ENCODE data around the gene DZIP1. TPM values are rescaled to one million over a fixed set of nuclear protein-coding genes. Genes with fewer than 3 reads are reported as not detected.

The DZIP1 gene
- total and polyA plus RNA-seq, 2 of the 13 experiments (the other 11 are each of a cell fraction or from before 2014, with no cell fraction given) = 11.0 to 36.7 TPM

DNA sequence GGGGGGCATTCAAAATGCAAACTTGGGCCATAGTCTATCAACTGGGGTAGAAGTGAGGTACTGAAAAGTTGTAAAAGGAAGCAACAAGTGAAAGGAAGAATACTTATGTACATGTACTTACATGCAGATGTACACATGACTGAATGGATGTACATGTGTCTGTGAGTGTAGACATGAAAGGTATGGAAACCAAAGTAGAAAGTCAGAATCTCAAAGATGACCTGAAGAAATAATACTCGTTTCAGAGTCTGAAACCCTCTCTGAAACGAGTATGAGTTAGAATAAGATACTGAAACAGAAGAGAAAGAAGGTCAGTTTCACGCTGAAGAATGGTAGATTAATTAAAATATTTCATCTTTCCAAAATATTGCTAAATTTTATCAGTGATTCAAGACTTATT, 13.9 kb downstream of the DZIP1 start (continued):
- TF ChIP-seq, protein P1, sequence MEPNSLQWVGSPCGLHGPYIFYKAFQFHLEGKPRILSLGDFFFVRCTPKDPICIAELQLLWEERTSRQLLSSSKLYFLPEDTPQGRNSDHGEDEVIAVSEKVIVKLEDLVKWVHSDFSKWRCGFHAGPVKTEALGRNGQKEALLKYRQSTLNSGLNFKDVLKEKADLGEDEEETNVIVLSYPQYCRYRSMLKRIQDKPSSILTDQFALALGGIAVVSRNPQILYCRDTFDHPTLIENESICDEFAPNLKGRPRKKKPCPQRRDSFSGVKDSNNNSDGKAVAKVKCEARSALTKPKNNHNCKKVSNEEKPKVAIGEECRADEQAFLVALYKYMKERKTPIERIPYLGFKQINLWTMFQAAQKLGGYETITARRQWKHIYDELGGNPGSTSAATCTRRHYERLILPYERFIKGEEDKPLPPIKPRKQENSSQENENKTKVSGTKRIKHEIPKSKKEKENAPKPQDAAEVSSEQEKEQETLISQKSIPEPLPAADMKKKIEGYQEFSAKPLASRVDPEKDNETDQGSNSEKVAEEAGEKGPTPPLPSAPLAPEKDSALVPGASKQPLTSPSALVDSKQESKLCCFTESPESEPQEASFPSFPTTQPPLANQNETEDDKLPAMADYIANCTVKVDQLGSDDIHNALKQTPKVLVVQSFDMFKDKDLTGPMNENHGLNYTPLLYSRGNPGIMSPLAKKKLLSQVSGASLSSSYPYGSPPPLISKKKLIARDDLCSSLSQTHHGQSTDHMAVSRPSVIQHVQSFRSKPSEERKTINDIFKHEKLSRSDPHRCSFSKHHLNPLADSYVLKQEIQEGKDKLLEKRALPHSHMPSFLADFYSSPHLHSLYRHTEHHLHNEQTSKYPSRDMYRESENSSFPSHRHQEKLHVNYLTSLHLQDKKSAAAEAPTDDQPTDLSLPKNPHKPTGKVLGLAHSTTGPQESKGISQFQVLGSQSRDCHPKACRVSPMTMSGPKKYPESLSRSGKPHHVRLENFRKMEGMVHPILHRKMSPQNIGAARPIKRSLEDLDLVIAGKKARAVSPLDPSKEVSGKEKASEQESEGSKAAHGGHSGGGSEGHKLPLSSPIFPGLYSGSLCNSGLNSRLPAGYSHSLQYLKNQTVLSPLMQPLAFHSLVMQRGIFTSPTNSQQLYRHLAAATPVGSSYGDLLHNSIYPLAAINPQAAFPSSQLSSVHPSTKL (CRISPR knock-in tag; IDR thresholded peaks at IDR 0.05) = no peak
- no peak for TF ChIP-seq ZNF296 (CRISPR knock-in tag; conservative IDR thresholded peaks at IDR 0.05)
- TF ChIP-seq ZBTB1 (CRISPR knock-in tag; IDR thresholded peaks at IDR 0.05; ENCODE audit: borderline replicate concordance) = no peak

DNA sequence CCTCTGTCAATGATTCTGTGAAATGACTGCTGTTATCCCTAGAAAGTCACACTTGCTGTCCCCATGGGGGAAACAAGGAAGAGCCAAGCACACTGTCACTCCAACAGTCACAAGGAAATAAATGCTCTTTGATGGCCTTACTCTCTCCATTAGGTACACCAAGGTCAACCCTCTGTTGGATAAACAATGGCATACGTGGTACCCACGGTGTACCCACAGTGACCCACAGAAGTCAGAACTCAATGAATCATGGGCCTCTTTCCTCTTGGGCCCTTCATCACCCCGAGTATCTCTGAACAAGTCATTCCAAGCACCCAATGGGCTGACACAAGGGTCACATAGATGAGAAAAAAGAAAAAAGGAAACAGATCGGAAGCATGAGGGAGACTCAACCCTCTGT, 15.4 kb downstream of the DZIP1 start:
- 76% methylated on average over 4 of the region's 4 CpGs for WGBS (ENCODE audit: low lambda C conversion rate)
- TF ChIP-seq REXO4 (CRISPR knock-in tag; IDR thresholded peaks at IDR 0.05; ENCODE audit: borderline replicate concordance) (no peak), ZNF10 (CRISPR knock-in tag; IDR thresholded peaks at IDR 0.05; ENCODE audit: borderline replicate concordance, low read depth) (no peak), ZNF616 (CRISPR knock-in tag; IDR thresholded peaks at IDR 0.05; ENCODE audit: low read depth) (no peak)
- TF ChIP-seq, protein P2, sequence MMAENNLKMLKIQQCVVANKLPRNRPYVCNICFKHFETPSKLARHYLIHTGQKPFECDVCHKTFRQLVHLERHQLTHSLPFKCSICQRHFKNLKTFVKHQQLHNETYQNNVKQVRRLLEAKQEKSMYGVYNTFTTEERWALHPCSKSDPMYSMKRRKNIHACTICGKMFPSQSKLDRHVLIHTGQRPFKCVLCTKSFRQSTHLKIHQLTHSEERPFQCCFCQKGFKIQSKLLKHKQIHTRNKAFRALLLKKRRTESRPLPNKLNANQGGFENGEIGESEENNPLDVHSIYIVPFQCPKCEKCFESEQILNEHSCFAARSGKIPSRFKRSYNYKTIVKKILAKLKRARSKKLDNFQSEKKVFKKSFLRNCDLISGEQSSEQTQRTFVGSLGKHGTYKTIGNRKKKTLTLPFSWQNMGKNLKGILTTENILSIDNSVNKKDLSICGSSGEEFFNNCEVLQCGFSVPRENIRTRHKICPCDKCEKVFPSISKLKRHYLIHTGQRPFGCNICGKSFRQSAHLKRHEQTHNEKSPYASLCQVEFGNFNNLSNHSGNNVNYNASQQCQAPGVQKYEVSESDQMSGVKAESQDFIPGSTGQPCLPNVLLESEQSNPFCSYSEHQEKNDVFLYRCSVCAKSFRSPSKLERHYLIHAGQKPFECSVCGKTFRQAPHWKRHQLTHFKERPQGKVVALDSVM (CRISPR knock-in tag; IDR thresholded peaks at IDR 0.05) = no peak
- TF ChIP-seq, protein P3, sequence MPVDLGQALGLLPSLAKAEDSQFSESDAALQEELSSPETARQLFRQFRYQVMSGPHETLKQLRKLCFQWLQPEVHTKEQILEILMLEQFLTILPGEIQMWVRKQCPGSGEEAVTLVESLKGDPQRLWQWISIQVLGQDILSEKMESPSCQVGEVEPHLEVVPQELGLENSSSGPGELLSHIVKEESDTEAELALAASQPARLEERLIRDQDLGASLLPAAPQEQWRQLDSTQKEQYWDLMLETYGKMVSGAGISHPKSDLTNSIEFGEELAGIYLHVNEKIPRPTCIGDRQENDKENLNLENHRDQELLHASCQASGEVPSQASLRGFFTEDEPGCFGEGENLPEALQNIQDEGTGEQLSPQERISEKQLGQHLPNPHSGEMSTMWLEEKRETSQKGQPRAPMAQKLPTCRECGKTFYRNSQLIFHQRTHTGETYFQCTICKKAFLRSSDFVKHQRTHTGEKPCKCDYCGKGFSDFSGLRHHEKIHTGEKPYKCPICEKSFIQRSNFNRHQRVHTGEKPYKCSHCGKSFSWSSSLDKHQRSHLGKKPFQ (CRISPR knock-in tag; IDR thresholded peaks at IDR 0.05; ENCODE audit: insufficient replicate concordance) = no peak
- DNase-seq (ENCODE audit: low spot score) (no peak), ATAC-seq (no peak), FAIRE-seq (no peak)
- Histone ChIP-seq H2AFZ (ENCODE audit: low read length) (no peak overlapping the region), H3K9ac (ENCODE audit: insufficient read depth, low read depth, low read length) (no peak overlapping the region), H3K4me1 (ENCODE audit: insufficient read depth, low read length) (no peaks in the 10 kb centered on the region), H3K9me3 (ENCODE audit: low read length) (peaks cover 4% of the 10 kb centered on the region; the same call in 1 of the 2 replicates), H3K27ac (ENCODE audit: extremely low read length, insufficient read depth, low read length) (no peak overlapping the region), H3K27me3 (ENCODE audit: control insufficient read depth in 1 of 2, insufficient read depth in 2 of 2, low read length in 2 of 2) (no peaks in the 10 kb centered on the region), H3K4me2 (ENCODE audit: low read depth, low read length) (no peak overlapping the region), H3K4me3 (replicated peaks in 1 of 3; ENCODE audit: insufficient read depth in 1 of 3, low read depth in 2 of 3, low read length in 3 of 3) (no peak overlapping the region), H3K36me3 (replicated peaks in 1 of 2; ENCODE audit: control insufficient read depth in 1 of 2, insufficient read depth in 2 of 2, low read length in 2 of 2) (peaks cover 2 to 61% of the 10 kb centered on the region in 2 experiments; a peak in 4 of 5 replicates), H3K79me2 (ENCODE audit: insufficient read depth, low read length) (no peaks in the 10 kb centered on the region), H4K20me1 (ENCODE audit: insufficient read depth, low read length) (no peaks in the 10 kb centered on the region)
- ChIA-PET CTCF (ENCODE audit: low intra/inter-chr PET ratio, low total read pairs) (no interaction called here), POLR2A (no interaction called here)
- no TSS peak for BruUV-seq (replicated peaks)
- in situ Hi-C loops (cut with HindIII; ENCODE audit: extremely low pct_ligation_motif_present, low pct_unique_long_range_greater_than_20kb) = no loop called here
- intact Hi-C loops (cut with micrococcal nuclease; ENCODE audit: unreplicated experiment) = no loop called here

Data from HepG2 (cell line).